Bronchial epithelial cell (primary cell): ENCODE results near the gene NLRX1. TPM values are rescaled to one million over a fixed set of nuclear protein-coding genes. Genes with fewer than 3 reads are reported as not detected.
"Not testable (repeated sequence)": the region's sequence is repeated elsewhere in the genome, so short reads cannot be mapped to it uniquely, and the experiment has no call there.

ENCODE experiments used
- DNase-seq: peaks from one replicate; pipeline ENCODE4 v3.0.0-alpha.2; 2010; ENCODE audit warnings: low read depth
- FAIRE-seq: peaks from 2 replicates; lab custom pipeline; 2011; peaks lifted over from hg19 to GRCh38; lab: Jason Lieb, UNC
- H3K27me3 ChIP-seq: 2 replicates; pipeline ENCODE4 v1.5.1; 2011; ENCODE audit warnings: low read length; ENCODE audit not compliant: control insufficient read depth, insufficient read depth
- H3K36me3 ChIP-seq: 2 replicates; pipeline ENCODE4 v1.5.1; 2011; ENCODE audit warnings: low read length; ENCODE audit not compliant: control insufficient read depth, insufficient read depth
- H3K4me3 ChIP-seq: 2 replicates; pipeline ENCODE4 v1.5.1; 2011; ENCODE audit warnings: mild to moderate bottlenecking, low read depth, low read length, control low read depth
- CTCF ChIP-seq: IDR thresholded peaks from 2 replicates; pipeline ENCODE4 v1.5.1; 2011; ENCODE audit warnings: mild to moderate bottlenecking, moderate library complexity, low read length, control low read depth, inconsistent platforms; ENCODE audit not compliant: insufficient read depth, severe bottlenecking
- total RNA-seq: library from RNA; depleted of rRNA; stranded (reverse); fragments of >200 nt; gene quantifications from 2 replicates; pipeline ENCODE4 v1.2.1, GENCODE V29; 2014

The NLRX1 gene
- total RNA-seq, 1 donor from 2014 or later, result 13.7 TPM

GRCh38 chr11:119218141-119218878 lies 49.8 kb downstream of the NLRX1 start:
- H3K4me3 ChIP-seq, result no peak overlapping the region
- peak; percentile 100 for DNase-seq
- H3K27me3 ChIP-seq, result no peaks in the 10 kb centered on the region
- H3K36me3 ChIP-seq, result no peaks in the 10 kb centered on the region
- no peak for TF ChIP-seq CTCF
- no peak for FAIRE-seq

DNA sequence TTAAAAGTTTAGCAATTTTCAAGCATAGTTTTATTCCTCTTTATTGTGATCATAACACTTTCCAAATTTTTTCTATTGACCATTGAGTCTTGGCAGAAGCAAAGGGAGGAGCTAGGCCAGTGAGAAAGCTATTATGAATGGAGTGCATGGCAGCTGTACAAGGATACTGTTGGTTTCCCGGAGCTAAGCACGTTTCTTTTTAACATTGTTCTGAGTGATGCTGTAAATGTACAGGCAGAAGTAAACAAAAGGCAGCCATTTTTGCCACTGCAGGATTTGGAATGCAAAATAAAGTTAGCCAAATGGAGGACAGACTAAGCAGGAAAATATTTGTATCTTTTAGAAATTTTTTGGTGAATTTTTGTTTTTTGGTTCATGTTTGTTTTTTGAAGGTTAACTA lies 53.8 kb downstream of the NLRX1 start:
- FAIRE-seq (no peak), DNase-seq (no peak)
- Histone ChIP-seq H3K27me3 (no peaks in the 10 kb centered on the region), H3K36me3 (no peaks in the 10 kb centered on the region), H3K4me3 (no peak overlapping the region)
- TF ChIP-seq CTCF, result no peak

DNA sequence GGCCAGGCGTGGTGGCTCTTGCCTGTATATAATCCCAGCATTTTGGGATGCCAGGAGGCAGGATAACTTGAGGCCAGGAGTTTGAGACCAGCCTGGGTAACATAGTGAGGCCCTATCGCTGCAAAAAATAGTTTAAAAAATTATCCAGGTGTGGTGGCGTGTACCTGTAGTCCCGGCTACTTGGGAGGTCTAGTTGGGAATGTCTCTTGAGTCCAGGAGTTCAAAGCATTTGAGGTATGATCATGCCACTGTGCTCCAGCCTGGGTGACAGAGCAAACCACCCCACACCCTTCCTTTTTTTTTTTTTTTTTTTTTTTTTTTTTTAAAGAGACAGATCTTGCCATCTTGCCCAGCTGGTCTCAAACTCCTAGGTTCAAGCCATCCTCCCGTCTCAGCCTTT lies 54.4 kb downstream of the NLRX1 start:
- no peak for FAIRE-seq
- no peak for TF ChIP-seq CTCF
- Histone ChIP-seq H3K4me3 (no peak overlapping the region), H3K36me3 (no peaks in the 10 kb centered on the region), H3K27me3 (no peaks in the 10 kb centered on the region)
- no peak for DNase-seq

DNA sequence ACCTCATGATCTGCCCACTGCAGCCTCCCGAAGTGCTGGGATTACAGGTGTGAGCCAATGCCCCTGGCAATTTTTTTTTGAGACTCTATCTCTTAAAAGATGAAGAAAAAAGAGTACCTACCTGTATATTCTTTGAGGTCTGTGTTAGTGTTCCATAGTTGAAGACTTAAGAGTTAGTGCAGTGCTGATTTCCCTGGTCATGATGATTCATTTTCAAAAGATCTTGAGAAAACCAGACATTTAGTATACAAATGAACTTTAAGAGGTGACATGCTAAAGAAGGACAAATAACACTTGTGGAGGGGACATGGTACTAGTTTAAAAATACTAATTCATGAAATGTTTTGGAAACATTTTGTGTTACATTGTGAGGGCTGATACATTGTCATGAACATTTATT lies 55.3 kb downstream of the NLRX1 start:
- DNase-seq, result no peak
- no peak for TF ChIP-seq CTCF
- FAIRE-seq, result no peak
- Histone ChIP-seq H3K4me3 (no peak overlapping the region), H3K27me3 (no peaks in the 10 kb centered on the region), H3K36me3 (no peaks in the 10 kb centered on the region)

DNA sequence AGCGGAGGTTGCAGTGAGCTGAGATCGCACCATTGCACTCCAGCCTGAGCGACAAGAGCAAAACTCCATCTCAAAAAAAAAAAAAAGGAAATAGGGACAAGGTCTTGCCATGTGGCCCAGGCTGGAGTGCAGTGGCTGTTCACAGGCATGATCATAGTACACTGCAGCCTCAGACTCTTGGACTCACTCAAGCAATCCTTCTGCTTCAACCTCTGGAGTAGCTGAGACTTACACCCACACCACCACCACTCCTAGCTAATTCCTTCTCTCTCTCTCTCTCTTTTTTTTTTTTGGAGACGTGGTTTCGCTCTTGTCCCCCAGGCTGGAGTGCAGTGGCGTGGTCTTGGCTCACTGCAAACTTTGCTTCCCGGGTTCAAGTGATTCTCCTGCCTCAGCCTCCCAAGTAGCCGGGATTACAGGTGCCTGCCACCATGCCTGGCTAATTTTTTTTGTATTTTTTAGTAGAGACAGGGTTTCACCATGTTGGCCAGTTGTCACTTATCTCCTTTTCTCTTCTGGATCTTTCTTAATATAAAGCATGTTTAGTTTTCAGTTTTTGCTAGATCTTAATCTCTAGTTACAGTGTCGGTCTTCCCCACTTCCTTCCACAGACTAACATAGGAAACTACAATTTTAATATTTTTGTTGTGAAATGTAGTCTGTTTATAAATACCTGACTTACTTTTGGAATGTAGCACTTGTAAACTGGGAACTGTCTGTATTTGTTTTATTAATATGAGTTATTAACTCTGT lies 60.2 kb downstream of the NLRX1 start:
- not testable (repeated sequence) for FAIRE-seq, H3K4me3 ChIP-seq

DNA sequence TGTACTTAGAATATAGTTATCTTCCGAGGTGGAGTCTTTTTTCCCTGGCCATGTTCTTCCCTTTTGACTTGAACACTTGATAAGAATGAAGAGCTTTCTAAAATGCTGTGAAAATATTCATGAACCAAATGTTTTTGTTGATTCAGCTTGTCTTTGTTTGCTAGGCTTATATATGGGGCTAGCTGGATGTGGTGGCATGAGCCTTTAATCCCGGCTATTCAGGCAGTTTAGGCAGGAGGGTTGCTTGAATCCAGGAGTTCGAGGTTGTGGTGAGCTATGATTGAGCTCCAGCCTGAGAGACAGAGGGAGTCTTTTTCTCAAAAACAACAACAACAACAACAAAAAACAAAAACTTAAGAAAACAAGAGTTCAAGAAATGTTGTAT lies 60.8 kb downstream of the NLRX1 start:
- Histone ChIP-seq H3K27me3 (no peaks in the 10 kb centered on the region), H3K36me3 (peaks cover 6% of the 10 kb centered on the region), H3K4me3 (no peak overlapping the region)
- DNase-seq (no peak), FAIRE-seq (no peak)
- TF ChIP-seq CTCF, result no peak

More for the DNA sequence above, 60.2 kb downstream of the NLRX1 start:
- DNase-seq, H3K36me3 ChIP-seq, H3K27me3 ChIP-seq: not testable (repeated sequence)
